Endothelial cell of umbilical vein (primary cell): ENCODE data around the gene AKAP8.

Experiments used
- CTCF ChIP-seq, 2 donors: IDR thresholded peaks; 1 replicate in 1 of 2; 2 replicates in 1 of 2; pipeline ENCODE4 v1.5.1; 2011; ENCODE audit warnings: low read length in 2 of 2, mild to moderate bottlenecking in 2 of 2, moderate library complexity in 2 of 2, control low read depth in 1 of 2, inconsistent platforms in 1 of 2, low read depth in 1 of 2; ENCODE audit not compliant: insufficient read depth in 1 of 2; ENCODE audit errors: extremely low read depth in 1 of 2
- FOS ChIP-seq: IDR thresholded peaks from 2 replicates; pipeline ENCODE4 v1.6.1; 2011; ENCODE audit warnings: mild to moderate bottlenecking, low read length, moderate library complexity, borderline replicate concordance; ENCODE audit not compliant: insufficient read depth
- POLR2A ChIP-seq: IDR thresholded peaks from 2 replicates; pipeline ENCODE4 v1.6.1; 2012; ENCODE audit warnings: low read depth, mild to moderate bottlenecking, control low read depth, low read length

DNA sequence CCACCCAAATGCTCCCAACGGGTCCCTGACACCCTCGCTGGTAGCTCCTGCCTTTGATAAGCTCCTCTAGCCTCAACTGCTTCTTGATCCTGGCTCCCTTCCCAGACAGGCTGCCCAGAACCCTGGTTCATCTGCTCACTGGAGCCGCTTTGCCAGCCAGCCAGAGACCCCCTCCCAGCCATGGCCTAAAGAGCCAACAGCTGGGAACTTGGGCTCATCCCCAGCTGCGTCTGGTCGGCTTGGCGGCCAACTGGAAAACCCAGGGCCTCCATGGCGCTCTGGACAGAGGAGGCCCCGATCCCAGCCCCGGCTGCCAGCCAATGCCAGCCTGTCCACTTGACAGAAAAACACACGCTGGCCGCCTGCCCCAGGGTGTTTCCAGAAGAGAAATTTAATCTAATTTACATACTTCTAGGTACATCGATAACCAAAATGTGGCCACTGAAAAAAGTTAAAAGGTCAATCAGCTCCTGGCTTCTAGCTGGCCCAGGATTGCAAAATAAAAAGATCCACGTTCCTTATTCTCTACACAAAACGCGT, 42.2 kb upstream of the AKAP8 start:
- no peak for TF ChIP-seq CTCF (IDR thresholded peaks at IDR 0.05; ENCODE audit: extremely low read depth in 1 of 2, insufficient read depth in 1 of 2, low read depth in 1 of 2, low read length in 2 of 2)
- TF ChIP-seq POLR2A, result no peak
- TF ChIP-seq FOS, result no peak
